Fibroblast of skin of abdomen (primary cell): ENCODE results near the gene KDM4C.

Experiments
- DNase-seq: peaks from one replicate; pipeline ENCODE4 v3.0.0-alpha.2; 2013

KDM4C gene

GRCh38 chr9:7104625-7105024 lies 346.9 kb downstream of the KDM4C start:
- DNase-seq = no peak

GRCh38 chr9:7105095-7105494 lies 347.3 kb downstream of the KDM4C start:
- DNase-seq = no peak

GRCh38 chr9:7108936-7109335 lies 351.2 kb downstream of the KDM4C start:
- DNase-seq = no peak

- no peak for DNase-seq
These were observed 353.6 kb downstream of the KDM4C start for GRCh38 chr9:7111413-7111812.

GRCh38 chr9:7115606-7116005 lies 357.8 kb downstream of the KDM4C start:
- no peak for DNase-seq

- DNase-seq = peak; percentile 74
These were observed 360.1 kb downstream of the KDM4C start for GRCh38 chr9:7117676-7118561.

GRCh38 chr9:7118633-7119032 lies 360.9 kb downstream of the KDM4C start:
- DNase-seq = no peak

- no peak for DNase-seq
These were observed 361.8 kb downstream of the KDM4C start for GRCh38 chr9:7119612-7120011.

GRCh38 chr9:7121055-7121454 lies 363.3 kb downstream of the KDM4C start:
- no peak for DNase-seq

- no peak for DNase-seq
These were observed 363.9 kb downstream of the KDM4C start for GRCh38 chr9:7121664-7122063.

GRCh38 chr9:7123743-7124142 lies 366.0 kb downstream of the KDM4C start:
- no peak for DNase-seq

- DNase-seq = no peak
These were observed 367.5 kb downstream of the KDM4C start for GRCh38 chr9:7125231-7125630.

GRCh38 chr9:7129391-7129790 lies 371.6 kb downstream of the KDM4C start:
- no peak for DNase-seq

- peak; percentile 23 for DNase-seq
These were observed 372.6 kb downstream of the KDM4C start for GRCh38 chr9:7130266-7130820.

GRCh38 chr9:7132605-7133004 lies 374.8 kb downstream of the KDM4C start:
- no peak for DNase-seq

GRCh38 chr9:7135735-7136134 lies 378.0 kb downstream of the KDM4C start:
- DNase-seq = no peak

- no peak for DNase-seq
These were observed 379.3 kb downstream of the KDM4C start for GRCh38 chr9:7137040-7137439.

- DNase-seq = no peak
These were observed 379.8 kb downstream of the KDM4C start for GRCh38 chr9:7137571-7137970.

GRCh38 chr9:7139886-7140285 lies 382.1 kb downstream of the KDM4C start:
- no peak for DNase-seq

- DNase-seq = no peak
These were observed 382.6 kb downstream of the KDM4C start for GRCh38 chr9:7140401-7140800.

GRCh38 chr9:7143645-7144200 lies 385.9 kb downstream of the KDM4C start:
- no peak for DNase-seq

GRCh38 chr9:7144265-7145046 lies 386.7 kb downstream of the KDM4C start:
- no peak for DNase-seq
